Putamen (tissue), 1 donor: ENCODE measurements around the gene ACO1.

ENCODE experiments used
- DNase-seq: peaks from one replicate; pipeline ENCODE4 v3.0.0-alpha.2; 2016; ENCODE audit warnings: low spot score

The ACO1 gene

DNA sequence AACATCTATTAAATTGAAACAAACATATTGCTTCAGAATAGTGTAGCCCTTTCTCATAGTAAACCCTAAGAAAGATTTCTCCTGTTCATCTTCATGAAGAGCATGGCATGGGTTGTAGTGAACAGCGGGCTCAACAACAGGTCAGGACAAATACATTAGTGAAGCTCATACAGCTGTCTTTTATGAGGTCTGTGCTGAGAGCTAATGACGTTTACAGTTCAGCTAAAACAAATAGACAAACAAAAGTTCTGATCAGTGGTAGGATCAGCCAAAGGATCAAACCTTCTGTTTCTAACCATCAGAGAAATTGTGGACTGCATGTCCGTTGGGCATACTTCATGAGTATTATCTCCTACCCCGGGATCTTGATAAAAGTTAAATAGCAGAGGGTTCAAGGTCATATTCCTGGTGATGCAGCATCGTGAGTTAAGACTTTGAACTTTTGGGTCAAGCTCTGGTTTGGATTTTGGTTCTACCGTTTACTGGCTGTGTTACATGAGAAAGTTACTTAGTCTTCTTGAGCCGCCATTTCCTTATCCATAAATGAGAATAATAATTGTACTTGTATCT, 37.9 kb downstream of the ACO1 start:
- no peak for DNase-seq

DNA sequence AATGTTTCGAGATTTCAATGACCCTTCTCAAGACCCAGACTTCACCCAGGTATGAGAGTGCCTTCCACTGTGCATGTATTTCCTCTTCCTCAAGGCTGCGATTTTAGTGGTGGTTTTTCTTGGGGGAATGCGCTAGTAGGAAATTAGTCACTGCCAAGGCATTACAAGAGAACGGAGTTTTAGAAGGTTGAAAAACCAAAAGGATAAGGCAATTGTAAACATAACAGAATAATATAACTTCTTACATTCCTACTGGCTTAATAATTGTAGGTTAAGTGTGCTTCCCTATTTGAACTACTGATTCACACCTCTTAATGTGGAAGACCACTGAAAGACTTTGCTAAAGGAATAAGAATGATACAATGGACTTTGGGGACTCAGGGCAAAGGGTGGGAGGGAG, 38.9 kb downstream of the ACO1 start:
- no peak for DNase-seq

DNA sequence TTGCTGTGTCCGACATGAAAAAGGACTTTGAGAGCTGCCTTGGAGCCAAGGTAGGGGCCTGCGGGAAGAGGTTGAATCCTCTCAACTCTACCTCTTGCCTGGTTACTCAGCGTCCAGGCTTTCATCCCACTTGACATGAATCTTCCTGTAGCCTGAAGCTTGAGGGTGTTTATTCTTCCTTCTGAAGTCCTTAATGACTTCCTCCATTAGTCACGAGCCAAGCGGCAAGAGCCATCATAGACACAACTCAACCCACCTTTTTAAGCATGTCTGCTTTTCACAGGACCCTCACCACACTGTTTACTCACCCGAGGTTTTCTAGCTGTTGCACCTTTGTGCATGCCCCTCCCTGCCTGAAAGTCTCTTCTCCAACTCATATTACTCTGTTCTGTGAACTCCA, 40.2 kb downstream of the ACO1 start:
- DNase-seq = no peak

DNA sequence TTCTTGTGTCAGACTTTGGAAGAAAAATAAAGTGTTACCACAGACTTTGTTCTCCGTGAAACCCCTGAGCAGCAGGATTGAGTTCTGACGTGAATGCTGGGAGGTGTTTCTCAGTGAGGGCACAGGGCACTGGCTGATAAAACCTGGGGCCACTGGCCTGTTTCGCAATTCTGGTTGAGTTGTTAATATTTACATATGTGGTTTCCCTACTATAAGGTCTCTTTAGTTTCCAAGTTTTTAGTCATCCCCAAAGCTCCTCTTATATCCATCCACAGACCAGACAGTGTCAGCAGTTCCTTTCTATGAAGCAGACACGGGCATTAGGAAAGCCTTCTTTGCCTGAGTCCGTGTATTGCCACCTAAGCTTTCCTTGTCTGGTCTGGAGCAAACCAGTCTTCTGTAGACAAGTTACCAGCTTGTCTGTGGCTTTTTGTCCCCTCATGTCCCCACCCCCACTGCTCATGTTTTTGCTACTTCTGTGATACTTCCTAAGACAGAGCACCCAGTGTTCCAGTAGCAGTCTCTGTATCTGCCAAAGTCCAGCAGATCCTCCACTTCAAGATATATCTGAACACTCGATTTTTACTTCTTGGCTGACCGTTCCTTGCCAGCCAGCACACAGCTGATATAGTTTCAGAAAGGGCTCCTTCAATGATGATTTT, 42.0 kb downstream of the ACO1 start:
- DNase-seq = peak; percentile 12

DNA sequence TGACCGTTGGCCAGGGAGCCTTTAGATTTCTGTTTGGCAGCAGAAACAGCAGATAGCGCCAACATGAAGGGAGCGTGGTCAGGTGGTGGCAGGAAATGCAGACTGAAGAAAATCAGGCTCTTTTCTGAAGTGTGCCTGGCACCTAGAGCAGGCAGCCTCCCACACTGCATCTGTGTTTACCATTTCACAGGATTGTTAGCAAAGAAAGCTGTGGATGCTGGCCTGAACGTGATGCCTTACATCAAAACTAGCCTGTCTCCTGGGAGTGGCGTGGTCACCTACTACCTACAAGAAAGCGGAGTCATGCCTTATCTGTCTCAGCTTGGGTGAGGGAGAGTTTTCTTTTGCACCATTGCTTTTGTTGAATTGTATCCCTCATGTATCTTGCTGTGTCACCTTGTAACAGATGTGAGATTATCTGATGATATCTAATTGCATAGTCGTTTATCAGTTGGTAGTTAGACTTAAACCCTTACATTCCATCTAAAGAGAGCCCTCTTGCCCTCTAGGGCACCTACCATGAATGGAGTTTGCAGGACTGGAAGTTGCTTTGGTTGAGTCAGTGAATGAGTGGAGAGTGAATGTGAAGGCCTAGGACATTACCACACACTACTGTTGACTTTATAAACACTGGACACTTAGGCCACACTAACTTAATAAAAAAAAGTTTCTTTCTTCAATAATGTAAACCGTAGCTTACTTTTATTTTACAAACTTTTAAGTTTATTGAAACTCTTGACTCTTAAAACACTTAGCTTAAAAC, 42.8 kb downstream of the ACO1 start:
- DNase-seq = no peak

DNA sequence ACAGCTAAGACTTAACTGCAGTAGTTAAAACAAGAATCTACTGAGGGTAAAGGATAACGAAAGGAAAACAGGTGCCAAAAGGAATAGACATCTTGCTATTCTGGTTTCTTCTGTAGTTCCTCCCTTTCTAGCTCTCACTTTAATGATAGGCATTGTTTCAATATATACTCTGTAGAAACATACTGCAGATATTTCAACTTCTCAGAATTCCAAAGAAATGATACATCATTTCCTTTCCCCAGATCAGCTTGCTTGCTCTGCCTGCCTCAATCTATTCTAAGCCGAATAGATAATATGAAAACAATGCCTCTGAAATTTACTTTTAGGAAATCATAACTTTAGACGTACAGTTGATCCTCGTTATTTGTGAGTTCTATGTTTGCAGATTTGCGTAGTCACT, 46.3 kb downstream of the ACO1 start:
- DNase-seq = no peak

DNA sequence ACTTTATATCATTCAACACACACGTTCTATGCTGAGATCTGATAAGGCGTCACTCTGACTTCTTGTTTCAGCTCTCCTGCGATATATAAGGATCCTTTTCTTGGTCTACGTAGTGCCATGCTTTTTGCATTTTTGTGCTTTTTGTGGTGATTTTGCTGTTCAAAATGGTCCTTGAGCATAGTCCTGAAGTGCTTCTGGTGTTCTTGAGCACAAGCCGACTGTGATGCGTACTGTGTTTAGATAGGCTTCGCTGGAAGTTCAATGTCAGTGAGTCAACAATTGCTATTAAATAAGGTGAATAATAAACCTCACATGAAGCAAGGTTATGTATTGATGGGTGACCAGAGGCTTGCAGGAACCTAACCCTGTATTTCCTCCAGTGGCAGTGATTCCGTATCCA, 46.8 kb downstream of the ACO1 start:
- DNase-seq = no peak

DNA sequence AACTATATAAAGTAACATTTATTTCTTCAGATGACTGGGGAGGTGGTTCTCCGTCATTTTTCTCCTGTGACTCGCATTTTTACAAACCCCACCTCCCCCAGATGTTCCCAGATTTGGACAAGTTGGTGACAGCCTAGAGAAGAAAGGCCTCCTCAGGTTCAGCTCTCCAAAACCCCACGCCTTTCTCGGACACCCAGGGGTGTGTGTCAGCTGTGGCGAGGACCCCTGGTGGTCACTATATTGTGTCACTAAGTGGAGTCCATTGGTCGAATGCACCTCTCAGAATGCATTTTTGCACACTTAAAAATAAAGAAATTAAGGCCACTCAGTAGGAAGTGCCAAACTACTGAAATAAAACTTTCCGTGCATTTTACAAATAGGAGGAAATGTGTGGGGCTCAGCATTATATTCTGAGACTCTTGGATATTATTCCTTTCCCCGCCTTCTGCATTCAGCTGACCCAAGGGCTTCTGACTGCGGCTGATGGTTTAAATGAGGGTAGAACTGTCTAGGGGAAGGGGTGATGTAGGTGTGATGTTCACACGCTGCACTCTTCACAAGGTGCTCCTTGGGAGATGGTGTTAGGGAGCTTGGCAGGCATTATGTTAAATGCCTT, 47.6 kb downstream of the ACO1 start:
- no peak for DNase-seq

DNA sequence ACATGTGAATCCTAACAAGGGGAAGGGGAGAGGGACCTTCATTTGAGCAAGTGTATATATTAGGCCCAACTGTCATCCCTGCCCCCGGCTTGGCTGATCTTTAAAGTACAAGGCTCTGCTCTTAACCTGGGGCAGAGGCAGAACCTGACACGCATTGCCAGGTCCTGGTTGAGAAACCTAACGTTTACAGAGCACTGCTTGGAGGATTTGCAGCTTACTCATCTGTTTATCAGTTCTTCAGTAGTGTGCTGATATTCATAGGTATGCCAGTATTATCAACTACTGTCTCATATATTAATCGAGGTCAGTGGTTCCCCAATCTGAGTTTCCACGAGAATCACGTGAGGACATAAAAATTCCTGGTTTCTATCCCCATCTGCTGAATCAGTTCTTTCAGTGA, 50.4 kb downstream of the ACO1 start:
- no peak for DNase-seq

DNA sequence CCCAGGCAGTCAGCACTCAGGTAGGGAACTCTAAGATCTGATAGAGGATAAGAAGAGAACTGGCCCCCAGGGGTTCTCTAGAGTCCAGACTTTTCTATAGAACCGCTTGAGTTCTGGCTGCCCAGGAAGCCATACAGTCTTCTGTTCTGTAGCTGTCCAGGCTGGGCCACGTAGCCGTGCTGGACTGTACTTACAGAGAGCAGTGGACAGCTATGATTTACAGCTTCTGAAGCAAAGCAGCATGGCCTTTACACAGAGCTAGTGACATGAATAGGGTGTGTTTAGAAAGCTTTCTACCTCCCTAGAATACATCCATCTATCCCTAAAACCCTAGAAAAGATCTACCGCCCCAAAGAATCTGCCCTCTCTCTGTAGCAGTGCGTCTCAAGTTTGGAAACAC, 57.2 kb downstream of the ACO1 start:
- no peak for DNase-seq

DNA sequence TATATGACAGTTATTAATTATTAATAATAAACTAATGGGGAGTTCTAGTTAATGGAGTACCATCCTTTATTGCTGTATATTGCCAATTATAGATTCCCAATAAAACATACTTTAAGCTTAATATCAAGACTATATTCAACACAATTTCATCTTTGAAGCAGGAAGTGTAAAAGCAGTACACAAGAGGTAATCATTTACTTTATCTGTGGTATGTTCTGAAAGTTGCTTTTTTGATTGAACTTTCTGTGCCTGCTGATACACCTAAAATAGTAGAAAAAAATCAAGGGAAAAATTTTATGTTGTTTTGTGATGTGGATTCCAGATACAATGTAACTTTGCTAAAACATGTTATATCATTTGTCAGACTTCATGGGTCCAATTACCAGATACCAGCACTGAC, 58.0 kb downstream of the ACO1 start:
- DNase-seq = no peak

DNA sequence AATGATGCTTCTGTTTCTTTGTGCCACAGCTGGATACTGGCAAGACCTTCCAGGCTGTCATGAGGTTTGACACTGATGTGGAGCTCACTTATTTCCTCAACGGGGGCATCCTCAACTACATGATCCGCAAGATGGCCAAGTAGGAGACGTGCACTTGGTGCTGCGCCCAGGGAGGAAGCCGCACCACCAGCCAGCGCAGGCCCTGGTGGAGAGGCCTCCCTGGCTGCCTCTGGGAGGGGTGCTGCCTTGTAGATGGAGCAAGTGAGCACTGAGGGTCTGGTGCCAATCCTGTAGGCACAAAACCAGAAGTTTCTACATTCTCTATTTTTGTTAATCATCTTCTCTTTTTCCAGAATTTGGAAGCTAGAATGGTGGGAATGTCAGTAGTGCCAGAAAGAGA, 65.5 kb downstream of the ACO1 start:
- DNase-seq = no peak

DNA sequence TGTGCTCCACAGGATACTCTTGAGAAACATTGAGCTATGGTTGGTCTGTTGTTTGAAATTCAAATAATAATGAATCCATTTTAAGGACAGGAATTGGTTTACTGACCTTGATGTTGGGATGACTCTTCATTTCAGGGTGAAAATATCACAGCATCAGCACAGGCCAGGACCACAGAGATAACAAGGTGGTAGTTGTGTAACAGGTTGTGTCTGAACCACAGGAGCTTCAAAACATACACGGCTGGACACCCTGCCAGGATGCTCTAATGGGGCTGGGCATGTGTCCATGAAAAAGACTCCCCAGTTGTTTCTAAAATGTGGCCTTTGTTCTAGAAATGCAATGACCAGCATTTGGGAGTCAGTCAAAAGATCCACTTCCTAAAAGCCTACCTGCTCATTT, 69.8 kb downstream of the ACO1 start:
- DNase-seq = no peak

DNA sequence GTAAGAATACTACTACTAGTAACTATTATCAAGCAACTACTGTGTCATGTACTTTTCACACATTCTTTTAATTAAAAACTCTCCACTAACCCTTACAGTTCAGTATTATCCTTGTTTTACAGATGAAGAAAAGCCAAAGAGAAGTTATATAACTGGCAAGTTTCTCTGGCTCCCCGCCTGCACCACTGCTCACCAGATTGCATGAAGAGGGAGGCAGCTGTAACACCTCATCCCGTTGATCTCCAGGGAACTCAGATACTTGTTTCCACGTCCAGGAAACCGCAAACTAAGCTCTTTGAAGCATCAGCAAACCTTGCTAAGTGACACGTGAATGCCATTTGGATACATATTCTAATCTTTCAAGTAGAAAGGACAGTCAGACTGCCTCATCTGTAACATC, 71.3 kb downstream of the ACO1 start:
- no peak for DNase-seq

DNA sequence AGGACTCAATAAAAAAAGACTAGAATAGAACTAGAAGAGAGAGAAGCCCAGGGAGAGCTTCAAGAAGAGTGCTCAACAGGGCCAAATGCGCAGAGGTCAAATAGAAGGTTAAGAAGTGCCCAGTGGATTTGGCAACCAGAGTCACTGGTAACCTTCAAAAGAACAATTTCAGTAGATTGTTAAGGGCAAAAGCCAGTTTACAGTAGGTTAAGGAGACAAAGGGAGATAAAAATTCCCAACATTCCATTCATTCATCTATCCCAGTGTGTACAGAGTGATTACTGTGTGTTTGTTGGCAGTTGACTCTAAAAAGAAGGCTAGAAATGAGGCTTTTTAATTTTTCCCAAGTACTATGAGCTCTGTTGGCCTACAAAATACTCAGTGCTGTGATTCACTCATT, 72.1 kb downstream of the ACO1 start:
- DNase-seq = no peak

DNA sequence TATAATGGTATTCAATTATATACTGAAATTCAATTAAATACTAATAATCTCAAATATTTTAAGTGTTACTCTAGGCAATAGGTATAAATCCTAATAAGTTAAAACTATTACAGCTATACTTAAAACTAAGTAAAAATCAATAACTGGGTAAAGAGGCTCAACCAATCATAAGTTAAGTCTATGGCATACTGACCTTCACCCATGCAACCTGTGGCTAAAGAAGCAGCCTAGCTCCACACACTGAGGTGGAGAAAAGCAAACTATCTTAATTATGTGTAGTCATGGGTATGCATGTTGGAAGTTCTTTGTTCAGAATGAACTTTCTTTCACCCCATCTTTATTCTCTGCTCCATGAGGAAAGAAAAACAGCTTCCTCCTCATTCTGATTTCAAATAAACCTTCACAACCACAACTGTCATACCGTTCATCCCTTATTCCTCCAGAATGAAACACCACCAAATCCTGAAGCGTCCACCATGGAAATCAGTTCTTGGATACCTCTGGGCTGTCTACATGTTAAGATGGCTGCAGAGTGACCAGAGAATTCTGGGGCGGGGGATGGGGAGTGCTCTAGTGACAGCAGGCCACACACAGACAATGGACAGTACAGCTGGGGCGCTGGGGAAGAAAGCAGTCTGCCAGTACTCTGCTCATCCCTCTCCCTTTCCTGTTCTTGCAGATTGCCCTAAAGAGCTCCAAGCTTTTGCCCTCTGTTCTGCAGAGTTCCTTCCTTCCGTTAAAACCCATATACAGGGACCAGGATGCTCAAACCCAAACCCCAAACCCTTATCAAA, 79.3 kb downstream of the ACO1 start:
- no peak for DNase-seq

DNA sequence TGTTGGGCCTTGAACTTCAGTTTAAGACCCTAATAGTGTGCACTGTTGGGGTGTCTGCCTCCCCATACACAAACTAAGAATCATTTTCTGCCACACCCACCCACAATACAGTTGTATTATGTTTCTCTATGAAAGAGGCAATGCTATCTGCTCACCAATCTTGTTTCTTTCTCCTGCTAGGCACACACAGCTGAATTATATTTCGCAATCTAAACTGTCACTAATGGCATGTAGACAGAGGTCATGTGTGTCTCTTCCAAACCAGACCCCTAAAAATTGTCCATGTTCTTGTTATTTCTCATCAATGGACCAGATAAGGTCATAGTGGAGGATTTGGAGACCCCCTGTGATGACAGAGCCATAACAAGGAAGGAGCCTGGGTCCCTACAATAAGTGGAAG, 84.3 kb downstream of the ACO1 start:
- DNase-seq = no peak

DNA sequence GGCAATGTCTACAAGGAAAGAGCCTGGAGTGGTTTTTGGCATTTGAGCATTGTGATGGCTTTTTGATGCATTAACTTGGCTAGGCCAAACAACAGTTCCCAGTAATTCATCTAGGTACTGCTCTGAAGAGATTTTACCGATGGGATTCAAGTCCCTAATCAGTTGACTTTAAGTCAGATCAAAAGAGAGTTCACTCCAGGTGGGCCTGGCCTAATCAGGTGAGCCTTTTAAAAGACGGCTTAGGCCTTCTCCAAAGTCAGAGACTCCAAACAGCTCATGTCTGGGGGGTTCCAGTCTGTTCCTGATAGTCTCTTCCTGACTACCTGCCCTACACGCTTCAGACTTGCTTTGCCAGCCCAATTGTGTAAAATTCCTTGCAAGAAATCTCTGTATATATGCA, 87.9 kb downstream of the ACO1 start:
- DNase-seq = no peak

DNA sequence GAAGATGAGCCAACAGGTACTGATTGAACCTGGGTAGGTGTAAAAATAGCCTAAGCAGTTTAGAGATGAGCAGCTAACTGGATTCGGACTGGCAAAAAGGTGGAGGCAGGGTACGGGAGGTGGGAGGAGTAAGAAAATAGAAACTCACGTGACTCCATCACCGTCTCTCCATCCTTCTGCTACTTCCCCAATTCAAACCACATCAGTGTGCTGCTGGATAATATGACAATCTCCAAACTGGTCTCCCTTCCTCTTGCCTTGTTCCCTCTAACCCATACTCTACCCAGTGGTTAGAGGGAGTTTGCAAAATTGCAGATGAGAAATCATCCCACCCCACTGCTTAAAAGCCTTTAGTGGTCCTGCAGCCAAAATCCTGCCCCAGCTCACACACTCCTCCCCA, 98.9 kb downstream of the ACO1 start:
- DNase-seq = no peak

DNA sequence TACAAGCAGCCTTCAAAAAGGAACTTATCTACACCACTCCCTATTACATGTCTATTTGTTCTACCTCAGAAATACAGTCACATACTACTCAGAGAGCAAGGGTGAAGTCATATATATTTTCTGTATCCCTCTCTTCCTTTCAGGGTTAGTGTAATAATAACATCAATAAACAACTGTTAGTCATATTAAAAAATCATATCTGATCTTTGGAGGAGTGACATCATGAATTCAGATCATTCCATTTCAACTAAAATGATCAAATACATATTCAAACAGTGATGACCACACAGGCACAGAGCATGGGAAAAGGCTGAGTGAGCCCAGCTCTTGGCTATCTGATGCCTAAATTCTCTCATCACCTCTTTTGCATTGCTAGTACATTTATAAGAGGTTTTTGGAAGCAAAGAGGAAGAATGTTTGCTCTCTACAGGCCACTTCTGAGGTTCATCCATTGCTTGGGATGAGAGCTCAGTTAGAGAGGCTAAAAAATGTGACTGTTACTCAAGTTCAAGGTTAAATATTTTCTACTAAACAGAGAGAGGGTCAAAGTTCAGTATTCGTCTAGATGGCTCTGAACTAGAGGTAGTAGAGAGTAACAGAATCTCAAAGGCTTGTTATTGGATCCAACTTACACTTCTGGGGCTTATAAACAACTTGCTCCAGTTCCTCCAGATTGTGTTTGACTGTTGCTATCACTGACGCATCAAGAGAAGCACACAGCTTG, 102.6 kb downstream of the ACO1 start:
- no peak for DNase-seq

DNA sequence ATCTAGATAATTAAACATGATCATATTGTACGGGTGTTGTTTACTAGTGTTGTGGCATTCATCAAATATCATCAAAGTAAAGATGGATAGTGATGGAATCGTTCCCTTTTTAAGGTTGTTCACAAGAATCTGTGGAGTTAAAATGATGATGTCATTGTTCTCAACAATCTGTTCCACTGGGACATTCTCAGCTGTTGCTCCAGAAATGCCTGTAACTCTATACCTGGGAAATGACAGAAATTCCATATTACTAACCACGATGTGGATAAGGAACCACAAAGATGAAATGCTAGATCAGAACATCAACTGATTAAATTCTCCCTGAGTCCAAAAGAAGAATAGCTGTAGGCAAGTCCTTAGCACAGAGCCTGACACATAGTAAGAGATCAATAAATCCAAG, 103.5 kb downstream of the ACO1 start:
- no peak for DNase-seq

DNA sequence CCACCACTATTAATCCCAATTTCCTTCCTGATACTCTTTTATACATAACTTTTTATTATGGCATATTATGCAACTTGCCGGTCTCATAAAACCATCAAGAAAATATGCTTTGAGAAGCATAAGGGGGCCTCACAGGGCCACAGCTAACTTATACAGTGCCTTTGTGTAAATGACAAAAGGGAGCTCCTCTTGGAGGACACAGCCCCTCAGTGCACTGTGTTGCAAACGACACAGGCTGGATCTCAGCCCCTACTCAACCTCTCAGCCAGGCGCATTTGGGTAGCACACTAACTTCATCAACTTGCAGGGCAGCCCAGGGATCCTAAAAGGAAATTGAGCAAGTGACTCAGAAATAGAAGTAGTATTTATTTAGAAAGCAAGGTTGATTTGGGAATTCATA, 106.2 kb downstream of the ACO1 start:
- no peak for DNase-seq
